Measurements from ENCODE around the gene E2F4.

The E2F4 gene

DNA sequence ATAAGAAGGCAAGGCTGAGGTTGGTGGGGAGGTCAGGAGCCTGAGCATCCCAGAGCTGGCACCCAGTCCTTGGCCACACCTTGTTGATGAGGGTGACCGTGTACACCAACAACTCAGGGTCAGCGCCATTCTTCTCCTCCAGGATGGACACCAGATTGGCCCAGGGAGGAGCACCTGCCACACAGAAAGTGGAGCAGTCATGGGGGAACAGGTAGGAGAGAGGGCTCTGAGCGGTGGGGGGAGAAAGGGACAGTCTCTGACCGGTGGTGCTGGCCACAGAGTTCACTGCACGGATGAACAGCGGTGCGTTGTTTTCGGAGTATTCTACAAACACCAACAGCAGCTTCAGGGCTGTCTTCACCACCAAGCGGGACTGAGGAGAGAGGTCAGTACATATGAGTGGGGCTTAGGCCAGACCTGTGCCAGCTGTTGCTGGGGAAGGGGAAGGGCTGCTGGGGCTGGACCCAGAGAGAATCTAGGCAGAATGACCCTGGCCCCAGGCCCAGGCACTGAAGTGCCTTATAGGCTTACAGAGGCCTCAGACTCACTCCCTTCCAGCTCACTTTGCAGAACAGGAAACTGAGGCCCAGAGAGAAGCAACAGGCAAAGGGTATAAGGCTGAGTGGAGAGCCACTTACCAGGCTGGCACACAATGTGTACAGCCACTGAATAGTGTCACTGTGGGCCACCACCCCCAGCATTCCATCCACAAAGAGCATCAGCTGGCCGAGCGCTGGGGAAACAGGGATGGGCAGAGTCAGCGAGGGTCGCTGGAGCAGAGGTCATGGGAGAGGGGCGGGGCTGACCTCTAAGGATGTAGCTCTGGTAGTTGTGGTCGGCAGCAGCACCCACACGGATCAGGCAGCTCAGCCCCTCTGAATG, 45.7 kb downstream of the E2F4 start:
- DNase-seq: no peak

GRCh38 chr16:67238278-67238575, 46.3 kb downstream of the E2F4 start:
- DNase-seq: no peak

DNA sequence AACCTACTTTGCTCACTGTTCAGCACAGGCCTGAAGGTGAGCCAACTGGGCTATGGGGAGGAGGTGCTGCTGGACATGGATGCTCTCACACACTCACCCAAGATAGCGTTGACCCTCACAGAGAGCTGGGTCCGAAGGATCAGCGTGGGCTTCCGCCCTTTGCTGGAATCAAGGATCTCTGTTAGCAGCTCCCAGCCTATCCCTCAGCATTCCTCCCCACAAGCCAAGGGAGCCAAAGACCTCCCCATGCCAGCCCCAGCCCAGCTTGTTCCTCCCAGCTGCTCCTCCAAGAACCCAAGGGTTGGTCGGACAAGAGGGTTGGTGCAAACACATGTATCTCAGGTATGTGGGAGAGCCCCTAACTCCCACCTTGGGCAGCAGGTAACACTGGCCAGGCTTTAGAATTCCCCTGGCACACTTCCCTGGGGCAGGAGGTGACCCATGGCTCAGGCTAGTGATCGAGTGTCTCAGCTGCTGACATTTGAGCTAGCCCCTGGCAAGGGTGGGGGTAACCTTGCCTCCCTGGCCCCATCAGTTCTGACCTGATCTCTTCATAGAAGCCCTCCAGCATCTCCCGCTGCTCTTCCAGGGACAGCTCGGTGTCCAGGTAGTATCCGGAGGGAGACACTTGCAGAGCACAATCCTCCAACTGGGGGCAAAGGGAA, 47.0 kb downstream of the E2F4 start:
- DNase-seq: no peak

DNA sequence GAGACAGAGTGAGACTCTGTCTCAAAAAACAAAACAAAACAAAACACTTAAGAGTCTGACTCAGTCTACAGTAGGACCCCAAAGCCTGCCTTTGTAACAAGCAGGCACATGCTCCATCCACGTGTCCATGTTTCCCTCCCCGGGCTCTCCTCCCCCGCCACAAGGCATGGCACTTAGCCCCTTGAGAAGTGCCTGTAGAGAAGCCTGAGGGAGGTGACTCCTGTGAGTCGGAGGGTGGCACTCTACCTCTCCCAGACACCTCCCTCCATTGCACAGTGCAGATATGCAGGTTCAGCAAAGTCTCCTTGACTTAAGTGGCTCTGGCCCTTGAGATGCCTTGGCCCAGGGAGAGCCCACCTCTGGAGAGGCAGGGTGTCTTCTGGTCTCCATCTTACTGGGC, 48.6 kb downstream of the E2F4 start:
- DNase-seq: peak; percentile 80

DNA sequence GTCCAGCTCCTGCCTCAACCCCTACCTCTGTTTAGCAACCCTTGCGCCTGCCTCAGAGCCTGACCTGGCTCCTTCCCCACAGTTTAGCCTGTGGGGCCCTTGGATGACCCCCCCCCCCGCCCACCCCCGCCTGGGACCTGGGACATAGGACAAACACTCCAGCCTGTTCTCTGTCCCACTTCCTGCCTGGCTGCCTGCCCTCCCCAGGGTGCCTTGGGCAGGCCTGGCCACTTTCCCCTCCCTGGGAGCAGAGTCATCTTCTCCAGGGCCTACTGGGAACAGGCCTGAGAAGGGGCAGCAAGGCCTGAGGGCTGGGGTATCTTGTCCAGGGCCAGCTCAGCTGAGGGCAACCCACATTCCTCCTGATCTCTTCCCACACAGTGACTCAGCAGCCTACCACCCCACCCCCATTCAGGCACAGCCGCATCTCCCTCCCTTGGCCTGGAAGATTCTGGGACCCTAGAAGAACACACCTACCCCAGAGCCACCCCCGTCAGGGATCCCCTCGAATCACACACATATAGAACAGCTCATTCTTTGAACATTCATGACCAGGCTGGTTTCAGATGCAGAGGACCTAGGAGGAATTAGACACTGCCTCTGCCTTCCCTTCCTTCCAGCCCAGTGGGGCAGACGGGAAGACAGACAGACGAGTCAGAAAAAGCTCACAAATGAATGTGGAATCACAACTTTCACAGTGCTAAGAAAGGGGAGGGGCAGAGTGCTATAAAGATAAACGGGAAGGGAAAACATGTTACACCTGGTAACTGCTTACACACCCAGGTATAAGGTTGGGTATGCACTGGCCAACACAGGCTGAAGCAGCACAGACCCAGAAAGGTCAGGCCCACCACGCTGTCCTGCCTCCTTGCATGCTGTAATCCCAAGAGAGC, 49.3 kb downstream of the E2F4 start:
- peak; percentile 89 for DNase-seq

GRCh38 chr16:67242138-67242730, 50.3 kb downstream of the E2F4 start:
- DNase-seq: no peak

DNA sequence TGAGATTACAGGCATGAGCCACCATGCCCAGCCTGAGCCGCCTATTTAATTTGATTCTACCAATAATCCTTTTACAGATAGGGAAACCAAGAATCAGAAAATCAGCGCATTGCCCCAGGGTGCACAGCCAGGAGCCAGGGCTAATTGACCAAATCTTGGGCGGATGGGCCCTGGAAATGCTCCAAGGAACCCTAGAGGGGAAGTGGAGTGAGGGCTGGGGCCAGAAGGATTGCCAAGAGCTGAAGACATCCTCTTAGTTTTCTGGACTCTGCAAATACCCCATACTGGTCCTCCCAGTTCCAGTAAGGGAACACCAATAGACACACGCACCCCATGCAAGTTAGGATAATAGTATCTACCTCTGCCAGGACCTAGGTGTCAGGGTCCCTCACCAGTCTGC, 51.5 kb downstream of the E2F4 start:
- DNase-seq: no peak

GRCh38 chr16:67244387-67245185, 52.6 kb downstream of the E2F4 start:
- DNase-seq: peak; percentile 96

- no peak for DNase-seq
These were observed 53.2 kb downstream of the E2F4 start for GRCh38 chr16:67245186-67245585.

- no peak for DNase-seq
These were observed 53.7 kb downstream of the E2F4 start for GRCh38 chr16:67245674-67246080.

GRCh38 chr16:67246081-67246755, 54.3 kb downstream of the E2F4 start:
- DNase-seq: peak; percentile 85

- DNase-seq: no peak
These were observed 54.8 kb downstream of the E2F4 start for GRCh38 chr16:67246756-67247191.

DNA sequence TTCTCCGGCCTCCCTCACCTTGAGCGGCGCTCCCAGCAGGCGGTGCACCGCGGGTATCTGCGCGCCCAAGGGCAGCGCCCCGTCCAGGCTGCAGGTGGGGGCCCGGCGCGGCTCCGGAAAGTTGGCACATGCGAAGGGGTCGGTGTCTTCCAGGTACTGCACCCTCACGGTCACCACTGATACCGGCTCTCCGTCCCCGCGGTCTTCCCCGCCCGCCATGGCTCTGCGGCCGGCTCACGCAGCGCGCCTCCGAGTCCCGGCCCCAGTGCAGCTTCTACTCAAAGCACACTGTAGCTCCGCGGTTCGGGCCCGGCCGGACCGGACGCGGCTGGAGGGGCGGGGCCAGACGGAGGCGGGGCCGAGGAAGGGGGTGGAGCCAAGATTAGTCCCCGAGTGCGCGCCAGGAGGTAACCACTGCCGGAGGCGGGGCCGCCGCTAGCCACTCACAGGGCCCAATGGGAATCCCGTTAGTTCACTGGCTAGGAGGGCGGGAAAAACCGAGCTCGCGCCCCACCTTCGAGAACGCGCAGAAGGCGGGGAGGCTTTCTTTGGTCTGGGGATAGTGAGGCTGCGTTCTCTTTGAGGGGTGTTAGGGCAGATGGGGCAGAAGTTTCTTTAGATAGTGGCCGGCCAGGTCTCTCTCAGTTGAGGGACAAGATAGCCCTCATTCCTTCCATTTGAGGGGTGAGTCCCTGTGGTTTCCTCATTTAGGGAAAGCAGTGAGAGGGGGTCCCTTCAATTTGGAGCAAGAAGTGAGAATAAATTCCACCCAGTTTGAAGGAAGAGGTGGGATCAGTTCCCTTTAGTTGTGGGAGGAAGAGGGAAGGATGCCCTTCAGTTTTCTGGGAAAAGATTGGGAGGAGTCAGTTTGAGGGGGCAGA, 55.5 kb downstream of the E2F4 start, which contains the start of gene FHOD1:
FHOD1 (minus strand) TSS at position 290 of the 881 bp plus-strand sequence; CDS start at position 219, 71 bp downstream.
- peak; percentile 96 for DNase-seq

- no peak for DNase-seq
These were observed 56.1 kb downstream of the E2F4 start for GRCh38 chr16:67248073-67248400.

Data from fibroblast of skin of right biceps (primary cell).